Retinal pigment epithelial cell (primary cell): ENCODE measurements around the gene EYA4.
"Not testable (repeated sequence)": the region's sequence is repeated elsewhere in the genome, so short reads cannot be mapped to it uniquely, and the experiment has no call there.

Source experiments
- DNase-seq: peaks from one replicate; pipeline ENCODE4 v3.0.0-alpha.2; 2010; ENCODE audit warnings: low read depth
- H3K4me3 ChIP-seq: 2 replicates; pipeline ENCODE4 v1.5.1; 2011; ENCODE audit warnings: mild to moderate bottlenecking, low read length, control low read depth, moderate library complexity
- CTCF ChIP-seq: conservative IDR thresholded peaks from 2 replicates; pipeline ENCODE4 v1.5.1; 2011; ENCODE audit warnings: low read depth, low read length, control low read depth, inconsistent platforms

EYA4 gene

GRCh38 chr6:133549371-133549801 lies 308.2 kb downstream of the EYA4 start:
- TF ChIP-seq CTCF = no peak
- H3K4me3 ChIP-seq = no peak overlapping the region
- DNase-seq = no peak

GRCh38 chr6:133550026-133550425 lies 308.9 kb downstream of the EYA4 start:
- no peak for DNase-seq
- no peak for TF ChIP-seq CTCF

GRCh38 chr6:133551436-133551835 lies 310.3 kb downstream of the EYA4 start:
- DNase-seq = no peak
- no peak for TF ChIP-seq CTCF
- H3K4me3 ChIP-seq = no peak overlapping the region

More at GRCh38 chr6:133550026-133550425, 308.9 kb downstream of the EYA4 start:
- H3K4me3 ChIP-seq = no peak overlapping the region

- no peak overlapping the region for H3K4me3 ChIP-seq
- TF ChIP-seq CTCF = no peak
- peak; percentile 95 for DNase-seq
These were observed 310.7 kb downstream of the EYA4 start for GRCh38 chr6:133551847-133552341.

GRCh38 chr6:133553652-133554051 lies 312.5 kb downstream of the EYA4 start:
- peak; percentile 29 for DNase-seq
- TF ChIP-seq CTCF = peak; percentile 72
- no peak overlapping the region for H3K4me3 ChIP-seq

GRCh38 chr6:133554121-133554520 lies 313.0 kb downstream of the EYA4 start:
- not testable (repeated sequence) for DNase-seq, H3K4me3 ChIP-seq

GRCh38 chr6:133555685-133556084 lies 314.5 kb downstream of the EYA4 start:
- H3K4me3 ChIP-seq = no peak overlapping the region
- no peak for DNase-seq
- no peak for TF ChIP-seq CTCF

- H3K4me3 ChIP-seq = no peak overlapping the region
- no peak for DNase-seq
- no peak for TF ChIP-seq CTCF
These were observed 318.8 kb downstream of the EYA4 start for GRCh38 chr6:133559926-133560325.
